GM23338 (cell line): ENCODE data around the gene IFITM10.

Experiments used
- EZH2 ChIP-seq: fragments of 200-600 bp; sonication (generic); IDR thresholded peaks from one replicate; pipeline ENCODE4 v1.8.0; 2017; ENCODE audit warnings: antibody characterized with exemption, mild to moderate bottlenecking, low read depth; ENCODE audit not compliant: unreplicated experiment
- TF ChIP-seq, protein P1 (sequence below), 2 experiments: fragments of 200-600 bp in 1 of 2; sonication (generic) in 1 of 2; conservative IDR thresholded peaks; 2 replicates each; pipeline versions ENCODE4 v1.5.1 to v1.6.1; 2016 to 2017; ENCODE audit warnings: antibody characterized with exemption in 2 of 2, low read depth in 2 of 2, mild to moderate bottlenecking in 2 of 2, moderate library complexity in 1 of 2

DNA sequence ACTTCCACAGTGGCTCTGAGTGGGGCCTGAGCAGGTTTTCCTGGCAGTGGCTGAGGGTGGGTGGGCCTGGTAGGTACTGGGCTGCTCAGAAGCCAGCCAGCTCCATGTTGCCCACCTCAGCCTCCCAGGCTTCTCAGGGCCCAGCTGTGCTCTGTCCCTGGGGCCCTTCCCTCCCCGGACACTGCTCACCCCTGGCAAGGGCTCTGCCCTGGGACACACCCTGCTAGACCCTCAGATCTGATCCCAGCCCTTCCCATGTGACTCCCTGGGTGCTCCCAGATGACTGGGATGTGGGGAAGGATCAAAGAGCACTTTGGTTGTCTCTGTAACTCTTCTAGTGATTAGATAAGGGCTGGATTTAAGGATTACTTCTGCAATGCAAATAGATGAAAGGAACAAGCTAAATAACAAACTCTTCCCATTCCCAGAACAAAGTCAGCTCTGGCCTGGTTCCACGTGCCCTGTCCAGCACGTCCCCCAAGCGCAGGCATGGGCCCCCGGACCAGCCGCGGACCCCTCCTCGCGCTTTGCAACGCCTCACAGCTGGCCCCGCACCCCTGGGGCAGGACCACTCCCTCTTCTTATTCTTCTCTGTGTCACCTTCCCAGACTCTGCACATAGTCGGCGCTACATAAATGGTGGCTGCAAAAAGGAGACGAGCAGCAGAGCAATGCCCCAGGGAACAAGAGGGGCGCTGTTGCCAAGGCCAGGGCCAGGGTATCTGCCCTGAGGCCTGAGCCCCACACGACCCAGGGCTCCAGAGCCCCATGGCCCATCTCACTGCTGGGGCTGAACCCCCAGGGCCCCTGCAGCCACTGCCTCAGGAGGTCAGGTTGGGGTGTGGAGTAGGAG is 59.1 kb downstream of the IFITM10 start:
- TF ChIP-seq, protein P1, sequence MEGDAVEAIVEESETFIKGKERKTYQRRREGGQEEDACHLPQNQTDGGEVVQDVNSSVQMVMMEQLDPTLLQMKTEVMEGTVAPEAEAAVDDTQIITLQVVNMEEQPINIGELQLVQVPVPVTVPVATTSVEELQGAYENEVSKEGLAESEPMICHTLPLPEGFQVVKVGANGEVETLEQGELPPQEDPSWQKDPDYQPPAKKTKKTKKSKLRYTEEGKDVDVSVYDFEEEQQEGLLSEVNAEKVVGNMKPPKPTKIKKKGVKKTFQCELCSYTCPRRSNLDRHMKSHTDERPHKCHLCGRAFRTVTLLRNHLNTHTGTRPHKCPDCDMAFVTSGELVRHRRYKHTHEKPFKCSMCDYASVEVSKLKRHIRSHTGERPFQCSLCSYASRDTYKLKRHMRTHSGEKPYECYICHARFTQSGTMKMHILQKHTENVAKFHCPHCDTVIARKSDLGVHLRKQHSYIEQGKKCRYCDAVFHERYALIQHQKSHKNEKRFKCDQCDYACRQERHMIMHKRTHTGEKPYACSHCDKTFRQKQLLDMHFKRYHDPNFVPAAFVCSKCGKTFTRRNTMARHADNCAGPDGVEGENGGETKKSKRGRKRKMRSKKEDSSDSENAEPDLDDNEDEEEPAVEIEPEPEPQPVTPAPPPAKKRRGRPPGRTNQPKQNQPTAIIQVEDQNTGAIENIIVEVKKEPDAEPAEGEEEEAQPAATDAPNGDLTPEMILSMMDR (conservative IDR thresholded peaks at IDR 0.05; ENCODE audit: low read depth in 2 of 2): peak; percentile 16 to 35; a peak in 2 of 4 replicates
- no peak for TF ChIP-seq EZH2
